Measurements from ENCODE around the gene TMPRSS11A.

DNA sequence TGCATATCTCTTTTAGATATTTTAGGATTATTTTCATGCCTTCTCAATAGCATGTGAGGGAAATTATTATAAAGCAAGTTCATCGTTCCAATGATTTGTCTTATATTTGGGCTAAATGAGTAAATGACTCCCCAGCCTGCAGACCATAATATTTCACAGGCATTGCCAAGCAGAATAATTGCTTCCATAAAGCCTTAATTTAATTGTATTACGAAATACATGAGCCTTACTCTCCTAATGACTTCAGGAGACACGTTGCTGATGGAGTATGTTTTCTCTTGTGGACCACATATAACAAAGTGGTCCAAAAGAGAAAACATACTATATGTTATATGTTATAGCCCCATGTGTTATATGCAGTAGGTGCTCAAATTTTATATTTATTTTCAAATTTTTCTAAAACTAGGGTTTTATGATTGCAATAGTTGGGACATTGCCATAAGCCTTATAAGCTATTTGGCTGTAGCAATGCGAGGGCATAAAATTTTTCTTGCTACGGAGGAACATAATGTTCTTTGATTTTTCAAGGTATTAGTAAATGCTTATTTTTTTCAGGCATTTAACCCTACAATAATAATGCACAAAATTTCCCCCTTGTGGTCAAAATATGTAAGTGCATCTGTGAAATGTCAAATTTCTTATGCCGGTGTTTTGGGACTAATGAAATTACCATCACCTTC is 53.2 kb downstream of the TMPRSS11A start:
- TF ChIP-seq MAFK (IDR thresholded peaks at IDR 0.05; ENCODE audit: low read depth, low read length) (no peak), ZNF274 (IDR thresholded peaks at IDR 0.05; ENCODE audit: borderline replicate concordance, extremely low read depth, low read length) (no peak), POLR2AphosphoS5 (IDR thresholded peaks at IDR 0.05; ENCODE audit: low read depth, low read length) (no peak), YY1 (IDR thresholded peaks at IDR 0.05; ENCODE audit: low read depth, low read length) (no peak)

Measured in H1 (cell line).